GM12874 (cell line): ENCODE results near the gene STK17B.

ENCODE experiments used
- TF ChIP-seq, protein P1 (sequence below): IDR thresholded peaks from 2 replicates; pipeline ENCODE4 v1.5.1; 2011; ENCODE audit warnings: low read depth, mild to moderate bottlenecking, control low read depth, low read length, moderate library complexity; ENCODE audit not compliant: insufficient read depth

Gene STK17B

GRCh38 chr2:196105951-196106350 is 65.4 kb downstream of the STK17B start:
- TF ChIP-seq, protein P1, sequence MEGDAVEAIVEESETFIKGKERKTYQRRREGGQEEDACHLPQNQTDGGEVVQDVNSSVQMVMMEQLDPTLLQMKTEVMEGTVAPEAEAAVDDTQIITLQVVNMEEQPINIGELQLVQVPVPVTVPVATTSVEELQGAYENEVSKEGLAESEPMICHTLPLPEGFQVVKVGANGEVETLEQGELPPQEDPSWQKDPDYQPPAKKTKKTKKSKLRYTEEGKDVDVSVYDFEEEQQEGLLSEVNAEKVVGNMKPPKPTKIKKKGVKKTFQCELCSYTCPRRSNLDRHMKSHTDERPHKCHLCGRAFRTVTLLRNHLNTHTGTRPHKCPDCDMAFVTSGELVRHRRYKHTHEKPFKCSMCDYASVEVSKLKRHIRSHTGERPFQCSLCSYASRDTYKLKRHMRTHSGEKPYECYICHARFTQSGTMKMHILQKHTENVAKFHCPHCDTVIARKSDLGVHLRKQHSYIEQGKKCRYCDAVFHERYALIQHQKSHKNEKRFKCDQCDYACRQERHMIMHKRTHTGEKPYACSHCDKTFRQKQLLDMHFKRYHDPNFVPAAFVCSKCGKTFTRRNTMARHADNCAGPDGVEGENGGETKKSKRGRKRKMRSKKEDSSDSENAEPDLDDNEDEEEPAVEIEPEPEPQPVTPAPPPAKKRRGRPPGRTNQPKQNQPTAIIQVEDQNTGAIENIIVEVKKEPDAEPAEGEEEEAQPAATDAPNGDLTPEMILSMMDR, result no peak

DNA sequence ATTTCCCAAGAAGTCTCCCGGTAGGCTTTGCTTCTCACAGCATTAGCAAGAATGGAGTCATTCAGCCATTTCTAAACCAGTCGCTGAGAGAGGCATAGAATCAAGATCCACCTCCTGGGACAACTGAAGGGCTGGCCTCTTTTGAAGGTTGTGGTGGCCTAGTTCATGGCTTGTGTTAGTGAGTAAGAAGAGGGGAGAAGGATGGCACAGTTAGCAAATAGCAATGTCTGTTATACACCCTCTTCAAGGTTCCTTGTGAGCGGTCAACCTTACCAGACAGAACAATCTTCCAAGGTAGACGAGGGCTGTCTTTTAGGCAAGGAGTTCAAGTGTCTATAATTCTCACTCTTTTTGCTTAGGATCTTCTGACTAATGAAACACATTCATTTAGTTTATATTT is 67.3 kb downstream of the STK17B start:
- TF ChIP-seq, protein P1, result no peak

- TF ChIP-seq, protein P1, result no peak
Measured at GRCh38 chr2:196103626-196104025, 67.8 kb downstream of the STK17B start.

DNA sequence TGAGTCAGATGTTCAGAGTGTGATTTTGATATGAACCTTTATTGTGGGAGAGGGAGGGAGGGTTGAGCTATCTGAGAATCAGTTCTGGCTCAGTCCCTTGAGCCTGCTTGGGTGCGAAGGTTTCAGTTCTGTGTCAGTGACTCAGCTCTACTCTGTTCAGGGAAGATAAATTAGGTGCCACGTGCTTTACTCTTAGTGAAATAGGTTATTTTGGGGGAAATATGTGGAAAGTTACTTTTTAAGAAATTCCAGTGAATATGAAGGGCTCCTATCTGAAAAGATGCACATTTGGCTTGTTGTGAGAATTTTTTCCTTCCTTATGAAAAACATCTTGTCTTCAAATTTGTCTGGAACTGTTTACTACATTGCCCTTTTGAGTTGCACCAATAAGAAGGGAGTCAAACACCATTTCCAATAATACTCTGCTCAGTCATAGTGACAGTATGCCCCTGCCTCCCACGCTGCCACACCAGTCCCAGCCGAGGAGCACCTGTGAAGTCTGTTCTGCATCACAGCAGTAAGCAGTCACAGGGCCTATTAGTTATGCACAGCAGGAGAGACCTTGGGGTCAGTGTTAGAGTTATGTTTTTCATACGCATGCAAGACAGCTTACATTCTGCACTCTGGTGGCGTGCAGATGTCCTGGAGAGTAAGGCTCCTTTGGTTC is 69.9 kb downstream of the STK17B start:
- TF ChIP-seq, protein P1, result no peak

- TF ChIP-seq, protein P1, result no peak
Measured at GRCh38 chr2:196099916-196100315, 71.5 kb downstream of the STK17B start.

- TF ChIP-seq, protein P1, result no peak
Measured at GRCh38 chr2:196097864-196098660, 73.3 kb downstream of the STK17B start.

- TF ChIP-seq, protein P1, result no peak
Measured at GRCh38 chr2:196096982-196097745, 74.2 kb downstream of the STK17B start.
